HEK293 (cell line): ENCODE results near the gene KCNIP4.

Source experiments
- CTCF ChIA-PET: fragments of 350-600 bp; formaldehyde crosslinking; extraction: SDS; loops from one replicate; lab custom pipeline; 2021; ENCODE audit warnings: antibody characterized with exemption; lab: Yijun Ruan, JAX
- POLR2A ChIA-PET: fragments of 300-600 bp; formaldehyde crosslinking; extraction: SDS; loops from one replicate; lab custom pipeline; 2020; ENCODE audit warnings: antibody characterized with exemption, inconsistent platforms; lab: Yijun Ruan, JAX
- H3K27ac ChIP-seq: fragments of 200-500 bp; sonication (Bioruptor generic); 2 replicates; pipeline ENCODE4 v1.5.1; 2014; ENCODE audit warnings: low read depth, low read length, control low read depth, inconsistent platforms; ENCODE audit errors: extremely low read depth
- H3K36me3 ChIP-seq, 2 experiments: fragments of 200-500 bp in 1 of 2; sonication (Bioruptor generic) in 1 of 2; 1 replicate in 1 of 2; 2 replicates in 1 of 2; pipeline ENCODE4 v1.5.1; 2014 to 2017; ENCODE audit warnings: inconsistent platforms in 2 of 2, low read length in 2 of 2; ENCODE audit not compliant: control insufficient read depth in 2 of 2, insufficient read depth in 1 of 2
- H3K4me1 ChIP-seq: fragments of 200-500 bp; sonication (Bioruptor generic); 2 replicates; pipeline ENCODE4 v1.5.1; 2014; ENCODE audit warnings: mild to moderate bottlenecking, low read length, inconsistent platforms; ENCODE audit not compliant: control insufficient read depth, insufficient read depth
- H3K4me3 ChIP-seq: 2 replicates; pipeline ENCODE4 v1.5.1; 2011; ENCODE audit warnings: low read depth, mild to moderate bottlenecking, control low read depth, low read length, moderate library complexity
- H3K9me3 ChIP-seq: fragments of 200-500 bp; sonication (Bioruptor generic); 2 replicates; pipeline ENCODE4 v1.5.1; 2014; ENCODE audit warnings: low read depth, low read length, inconsistent platforms; ENCODE audit not compliant: control insufficient read depth, insufficient read depth
- ATF2 ChIP-seq: fragments of 450-650 bp; formaldehyde crosslinking; IDR thresholded peaks from 2 replicates; pipeline ENCODE4 v1.5.1; 2016; ENCODE audit warnings: missing biosample characterization, missing genetic modification characterization, low read depth
- HIC1 ChIP-seq: fragments of 450-650 bp; formaldehyde crosslinking; IDR thresholded peaks from 2 replicates; pipeline ENCODE4 v1.5.1; 2016; ENCODE audit warnings: missing biosample characterization, missing genetic modification characterization
- HOXC10 ChIP-seq: sonication (generic); formaldehyde crosslinking; IDR thresholded peaks from 2 replicates; pipeline ENCODE4 v1.8.1; 2023; ENCODE audit warnings: mild to moderate bottlenecking, missing genetic modification reagents
- HOXD13 ChIP-seq: sonication (generic); formaldehyde crosslinking; IDR thresholded peaks from 2 replicates; pipeline ENCODE4 v1.8.0; 2022; ENCODE audit warnings: missing genetic modification reagents, borderline replicate concordance
- KLF1 ChIP-seq: fragments of 450-650 bp; formaldehyde crosslinking; IDR thresholded peaks from 2 replicates; pipeline ENCODE4 v1.5.1; 2016; ENCODE audit warnings: missing biosample characterization, missing genetic modification characterization
- KLF16 ChIP-seq: fragments of 450-650 bp; formaldehyde crosslinking; IDR thresholded peaks from 2 replicates; pipeline ENCODE4 v1.5.1; 2017; ENCODE audit warnings: missing biosample characterization, missing genetic modification characterization
- KLF7 ChIP-seq: fragments of 450-650 bp; formaldehyde crosslinking; IDR thresholded peaks from 2 replicates; pipeline ENCODE4 v1.5.1; 2016; ENCODE audit warnings: missing biosample characterization, missing genetic modification characterization, borderline replicate concordance
- OSR2 ChIP-seq: fragments of 450-650 bp; formaldehyde crosslinking; IDR thresholded peaks from 2 replicates; pipeline ENCODE4 v1.5.1; 2016; ENCODE audit warnings: missing biosample characterization, missing genetic modification characterization
- SCRT2 ChIP-seq: fragments of 450-650 bp; formaldehyde crosslinking; IDR thresholded peaks from 2 replicates; pipeline ENCODE4 v1.5.1; 2016; ENCODE audit warnings: missing biosample characterization, missing genetic modification characterization
- TRIM28 ChIP-seq: IDR thresholded peaks from 2 replicates; pipeline ENCODE4 v1.6.1; 2011; ENCODE audit warnings: low read length, control low read depth, borderline replicate concordance
- ZEB2 ChIP-seq: fragments of 450-650 bp; formaldehyde crosslinking; IDR thresholded peaks from 2 replicates; pipeline ENCODE4 v1.5.1; 2016; ENCODE audit warnings: missing biosample characterization, missing genetic modification characterization
- ZFP41 ChIP-seq: fragments of 450-650 bp; formaldehyde crosslinking; IDR thresholded peaks from 2 replicates; pipeline ENCODE4 v1.5.1; 2016; ENCODE audit warnings: missing biosample characterization, missing genetic modification characterization, borderline replicate concordance
- ZNF211 ChIP-seq: fragments of 450-650 bp; formaldehyde crosslinking; IDR thresholded peaks from 2 replicates; pipeline ENCODE4 v1.5.1; 2016; ENCODE audit warnings: low read depth, missing biosample characterization, missing genetic modification characterization
- ZNF223 ChIP-seq: fragments of 450-650 bp; formaldehyde crosslinking; IDR thresholded peaks from 2 replicates; pipeline ENCODE4 v1.5.1; 2016; ENCODE audit warnings: missing biosample characterization, missing genetic modification characterization
- ZNF23 ChIP-seq: fragments of 450-650 bp; formaldehyde crosslinking; IDR thresholded peaks from 2 replicates; pipeline ENCODE4 v1.5.1; 2016; ENCODE audit warnings: missing biosample characterization, missing genetic modification characterization, borderline replicate concordance
- ZNF391 ChIP-seq: fragments of 450-650 bp; formaldehyde crosslinking; IDR thresholded peaks from 2 replicates; pipeline ENCODE4 v1.5.1; 2016; ENCODE audit warnings: low read depth, missing biosample characterization, missing genetic modification characterization, borderline replicate concordance
- ZNF510 ChIP-seq: fragments of 450-650 bp; formaldehyde crosslinking; IDR thresholded peaks from 2 replicates; pipeline ENCODE4 v1.5.1; 2018; ENCODE audit warnings: mild to moderate bottlenecking, missing genetic modification characterization, missing biosample characterization; ENCODE audit not compliant: insufficient replicate concordance
- ZNF548 ChIP-seq: fragments of 450-650 bp; formaldehyde crosslinking; IDR thresholded peaks from 2 replicates; pipeline ENCODE4 v1.5.1; 2016; ENCODE audit warnings: missing biosample characterization, missing genetic modification characterization
- ZNF558 ChIP-seq: fragments of 450-650 bp; formaldehyde crosslinking; IDR thresholded peaks from 2 replicates; pipeline ENCODE4 v1.5.1; 2016; ENCODE audit warnings: missing biosample characterization, missing genetic modification characterization
- ZNF610 ChIP-seq: fragments of 450-650 bp; formaldehyde crosslinking; IDR thresholded peaks from 2 replicates; pipeline ENCODE4 v1.5.1; 2016; ENCODE audit warnings: missing biosample characterization, missing genetic modification characterization, borderline replicate concordance
- ZNF791 ChIP-seq: fragments of 450-650 bp; formaldehyde crosslinking; IDR thresholded peaks from 2 replicates; pipeline ENCODE4 v1.5.1; 2016; ENCODE audit warnings: missing biosample characterization, missing genetic modification characterization
- ZSCAN23 ChIP-seq: fragments of 450-650 bp; formaldehyde crosslinking; IDR thresholded peaks from 2 replicates; pipeline ENCODE4 v1.5.1; 2016; ENCODE audit warnings: missing biosample characterization, missing genetic modification characterization
- TF ChIP-seq, protein P1 (sequence below): fragments of 450-650 bp; formaldehyde crosslinking; IDR thresholded peaks from 2 replicates; pipeline ENCODE4 v1.5.1; 2016; ENCODE audit warnings: missing biosample characterization, missing genetic modification characterization
- TF ChIP-seq, protein P2 (sequence below): fragments of 450-650 bp; formaldehyde crosslinking; IDR thresholded peaks from 2 replicates; pipeline ENCODE4 v1.5.1; 2016; ENCODE audit warnings: missing biosample characterization, missing genetic modification characterization, borderline replicate concordance

The KCNIP4 gene

GRCh38 chr4:21569638-21570037 lies 378.9 kb downstream of the KCNIP4 start (continued):
- no peak for TF ChIP-seq ZNF610 (tag by site-specific recombination)
- no peak for TF ChIP-seq SCRT2
- no peak for TF ChIP-seq ZNF510
- TF ChIP-seq ATF2 (tag by site-specific recombination) = no peak
- TF ChIP-seq, protein P1, sequence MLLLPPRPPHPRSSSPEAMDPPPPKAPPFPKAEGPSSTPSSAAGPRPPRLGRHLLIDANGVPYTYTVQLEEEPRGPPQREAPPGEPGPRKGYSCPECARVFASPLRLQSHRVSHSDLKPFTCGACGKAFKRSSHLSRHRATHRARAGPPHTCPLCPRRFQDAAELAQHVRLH = no peak
- no peak for TF ChIP-seq HIC1
- no peak for TF ChIP-seq ZNF791 (tag by site-specific recombination)

- no peak for TF ChIP-seq HOXC10 (CRISPR knock-in tag)
- TF ChIP-seq ZSCAN23 (tag by site-specific recombination) = no peak
- no peak for TF ChIP-seq ZNF23 (tag by site-specific recombination)
- no peak for TF ChIP-seq KLF16
- no peak for TF ChIP-seq ZNF558 (tag by site-specific recombination)
- TF ChIP-seq, all 188 proteins: peak for 0
- H3K4me3 ChIP-seq = no peak overlapping the region
These were observed 393.5 kb downstream of the KCNIP4 start for GRCh38 chr4:21555083-21555482.

DNA sequence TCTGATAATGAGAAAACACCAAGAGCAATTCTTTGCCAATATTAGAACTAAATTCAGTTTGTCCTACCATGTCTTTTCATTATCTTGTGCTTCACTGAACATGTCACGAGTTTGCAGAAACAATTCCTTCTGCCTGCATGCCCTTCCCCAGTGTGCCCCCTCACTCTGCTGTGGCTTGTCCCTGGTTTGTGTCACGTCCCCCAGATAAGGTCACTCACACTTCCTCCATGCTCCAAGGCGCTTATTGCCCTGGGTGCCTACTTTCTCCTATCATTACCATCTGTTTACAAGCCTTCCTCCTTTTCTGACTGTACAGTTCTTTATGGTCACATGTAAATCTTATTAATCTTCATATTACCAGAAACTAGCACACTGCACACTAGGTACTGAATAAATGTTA lies 394.1 kb downstream of the KCNIP4 start:
- ChIA-PET POLR2A (no interaction called here), CTCF (interaction anchor here (1.4 kb wide), 2 partner anchors 47 to 210 kb away, joined by 3 to 4 read pairs; no protein-coding TSS in a partner anchor)
- Histone ChIP-seq H3K4me1 (no peaks in the 10 kb centered on the region), H3K9me3 (no peaks in the 10 kb centered on the region), H3K4me3 (no peak overlapping the region), H3K27ac (no peak overlapping the region), H3K36me3 (no peaks in the 10 kb centered on the region)
- TF ChIP-seq, protein P2, sequence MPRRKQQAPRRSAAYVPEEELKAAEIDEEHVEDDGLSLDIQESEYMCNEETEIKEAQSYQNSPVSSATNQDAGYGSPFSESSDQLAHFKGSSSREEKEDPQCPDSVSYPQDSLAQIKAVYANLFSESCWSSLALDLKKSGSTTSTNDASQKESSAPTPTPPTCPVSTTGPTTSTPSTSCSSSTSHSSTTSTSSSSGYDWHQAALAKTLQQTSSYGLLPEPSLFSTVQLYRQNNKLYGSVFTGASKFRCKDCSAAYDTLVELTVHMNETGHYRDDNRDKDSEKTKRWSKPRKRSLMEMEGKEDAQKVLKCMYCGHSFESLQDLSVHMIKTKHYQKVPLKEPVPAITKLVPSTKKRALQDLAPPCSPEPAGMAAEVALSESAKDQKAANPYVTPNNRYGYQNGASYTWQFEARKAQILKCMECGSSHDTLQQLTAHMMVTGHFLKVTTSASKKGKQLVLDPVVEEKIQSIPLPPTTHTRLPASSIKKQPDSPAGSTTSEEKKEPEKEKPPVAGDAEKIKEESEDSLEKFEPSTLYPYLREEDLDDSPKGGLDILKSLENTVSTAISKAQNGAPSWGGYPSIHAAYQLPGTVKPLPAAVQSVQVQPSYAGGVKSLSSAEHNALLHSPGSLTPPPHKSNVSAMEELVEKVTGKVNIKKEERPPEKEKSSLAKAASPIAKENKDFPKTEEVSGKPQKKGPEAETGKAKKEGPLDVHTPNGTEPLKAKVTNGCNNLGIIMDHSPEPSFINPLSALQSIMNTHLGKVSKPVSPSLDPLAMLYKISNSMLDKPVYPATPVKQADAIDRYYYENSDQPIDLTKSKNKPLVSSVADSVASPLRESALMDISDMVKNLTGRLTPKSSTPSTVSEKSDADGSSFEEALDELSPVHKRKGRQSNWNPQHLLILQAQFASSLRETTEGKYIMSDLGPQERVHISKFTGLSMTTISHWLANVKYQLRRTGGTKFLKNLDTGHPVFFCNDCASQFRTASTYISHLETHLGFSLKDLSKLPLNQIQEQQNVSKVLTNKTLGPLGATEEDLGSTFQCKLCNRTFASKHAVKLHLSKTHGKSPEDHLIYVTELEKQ (tag by site-specific recombination) = no peak
- TF ChIP-seq ZFP41 (no peak), ZNF391 (tag by site-specific recombination) (no peak), OSR2 (no peak), KLF7 (tag by site-specific recombination) (no peak), ZNF223 (tag by site-specific recombination) (no peak), ZNF211 (tag by site-specific recombination) (no peak), ZNF548 (tag by site-specific recombination) (no peak), TRIM28 (no peak), ZEB2 (tag by site-specific recombination) (no peak), KLF1 (tag by site-specific recombination) (no peak), HOXD13 (CRISPR knock-in tag) (no peak)

More at GRCh38 chr4:21555083-21555482, 393.5 kb downstream of the KCNIP4 start:
- Histone ChIP-seq H3K36me3 (no peaks in the 10 kb centered on the region), H3K27ac (no peak overlapping the region), H3K9me3 (no peaks in the 10 kb centered on the region), H3K4me1 (no peaks in the 10 kb centered on the region)
- ChIA-PET CTCF (interaction anchor here (0.6 to 1.4 kb wide), 3 partner anchors 48 to 210 kb away, joined by 3 to 4 read pairs (median 3); no protein-coding TSS in a partner anchor), POLR2A (no interaction called here)
